Activated T-helper 17 cell treated with anti-CD3 and anti-CD28 coated beads, Interleukin-2, amount 50 U/mL, for 72 hours (primary cell): ENCODE measurements around the gene TRIOBP. TPM values are rescaled to one million over a fixed set of nuclear protein-coding genes. Genes with fewer than 3 reads are reported as not detected.

Source experiments
- ATAC-seq: fragments of 150-1000 bp; cut with Tn5 transposase; replicated peaks from 2 replicates; pipeline ENCODE4 v1.10.0; 2021; ENCODE audit warnings: mild to moderate bottlenecking, moderate library complexity
- H3K27ac Mint-ChIP-seq: one replicate; pipeline ENCODE4 v1.8.0; 2022; ENCODE audit warnings: mixed read lengths
- H3K27me3 Mint-ChIP-seq: one replicate; pipeline ENCODE4 v1.8.0; 2022; ENCODE audit warnings: mixed read lengths
- H3K36me3 Mint-ChIP-seq: one replicate; pipeline ENCODE4 v1.8.0; 2022; ENCODE audit warnings: low read depth, mild to moderate bottlenecking, mixed read lengths
- H3K4me1 Mint-ChIP-seq: one replicate; pipeline ENCODE4 v1.8.0; 2022; ENCODE audit warnings: mixed read lengths
- H3K4me3 Mint-ChIP-seq: one replicate; pipeline ENCODE4 v1.8.0; 2022; ENCODE audit warnings: mild to moderate bottlenecking, mixed read lengths
- H3K9me3 Mint-ChIP-seq: one replicate; pipeline ENCODE4 v1.8.0; 2022; ENCODE audit warnings: mixed read lengths
- total RNA-seq, 2 donors: library from RNA; stranded (reverse); gene quantifications; one replicate each; pipeline ENCODE4 v1.2.3, GENCODE V29; 2022

The TRIOBP gene
- total RNA-seq, 2 donors from 2014 or later = 28.2 to 36.9 TPM

- ATAC-seq = no peak
- Mint-ChIP-seq H3K9me3 (no peaks in the 10 kb centered on the region), H3K4me1 (no peaks in the 10 kb centered on the region), H3K36me3 (peaks cover 28% of the 10 kb centered on the region), H3K27me3 (no peaks in the 10 kb centered on the region), H3K27ac (no peak overlapping the region), H3K4me3 (no peak overlapping the region)
Measured at GRCh38 chr22:37753746-37754145, 56.9 kb downstream of the TRIOBP start.

GRCh38 chr22:37757663-37758062, 60.8 kb downstream of the TRIOBP start:
- Mint-ChIP-seq H3K27ac (no peak overlapping the region), H3K4me3 (no peak overlapping the region), H3K36me3 (peaks cover 52% of the 10 kb centered on the region), H3K27me3 (no peaks in the 10 kb centered on the region), H3K9me3 (no peaks in the 10 kb centered on the region), H3K4me1 (no peaks in the 10 kb centered on the region)
- no peak for ATAC-seq

DNA sequence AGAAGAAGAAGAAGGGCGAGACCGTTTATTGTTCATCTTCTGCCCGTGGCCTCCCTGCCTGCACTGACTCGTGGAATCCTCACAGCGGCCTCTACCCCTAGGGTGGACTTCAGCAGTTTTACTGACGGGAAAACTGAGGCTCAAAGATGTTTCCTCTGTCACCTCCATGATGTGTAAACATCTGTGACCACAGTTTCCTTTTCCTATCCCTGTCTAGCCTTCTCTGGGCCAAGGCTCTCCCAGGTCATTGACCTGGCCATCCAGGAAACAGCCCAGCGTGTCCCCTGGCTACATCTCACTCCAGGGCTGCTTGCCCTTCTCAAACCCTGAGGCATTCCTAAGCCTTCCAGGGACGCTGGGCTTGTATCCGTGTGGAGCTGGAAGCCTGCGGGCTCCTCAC, 61.8 kb downstream of the TRIOBP start:
- no peak overlapping the region for H3K4me3 Mint-ChIP-seq
- peaks cover 49% of the 10 kb centered on the region for H3K36me3 Mint-ChIP-seq
- H3K27ac Mint-ChIP-seq = no peak overlapping the region
- no peaks in the 10 kb centered on the region for H3K27me3 Mint-ChIP-seq
- no peak for ATAC-seq
- no peaks in the 10 kb centered on the region for H3K4me1 Mint-ChIP-seq
- H3K9me3 Mint-ChIP-seq = no peaks in the 10 kb centered on the region

DNA sequence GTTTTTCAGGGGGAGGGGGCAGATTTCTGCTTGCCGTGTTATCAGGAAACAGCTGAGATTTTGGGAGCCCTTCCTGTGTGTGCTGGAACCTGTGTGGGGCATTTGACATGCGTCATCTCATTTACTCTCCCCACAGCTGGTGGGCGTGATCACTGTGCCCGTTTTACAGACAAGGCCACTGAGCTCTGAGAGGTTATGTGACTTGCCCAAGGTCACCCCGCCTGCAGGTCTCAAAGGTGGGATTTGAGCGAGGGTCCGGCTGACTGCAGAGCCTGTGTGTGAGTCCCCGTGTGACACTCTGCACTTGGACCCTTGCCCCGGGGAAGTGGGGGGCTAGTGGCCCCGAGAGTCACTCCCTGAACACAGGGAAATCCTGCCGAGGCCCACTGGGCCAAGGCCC, 62.4 kb downstream of the TRIOBP start:
- Mint-ChIP-seq H3K27me3 (no peaks in the 10 kb centered on the region), H3K36me3 (peaks cover 53% of the 10 kb centered on the region), H3K9me3 (no peaks in the 10 kb centered on the region), H3K27ac (no peak overlapping the region), H3K4me1 (no peaks in the 10 kb centered on the region), H3K4me3 (no peak overlapping the region)
- ATAC-seq = no peak

DNA sequence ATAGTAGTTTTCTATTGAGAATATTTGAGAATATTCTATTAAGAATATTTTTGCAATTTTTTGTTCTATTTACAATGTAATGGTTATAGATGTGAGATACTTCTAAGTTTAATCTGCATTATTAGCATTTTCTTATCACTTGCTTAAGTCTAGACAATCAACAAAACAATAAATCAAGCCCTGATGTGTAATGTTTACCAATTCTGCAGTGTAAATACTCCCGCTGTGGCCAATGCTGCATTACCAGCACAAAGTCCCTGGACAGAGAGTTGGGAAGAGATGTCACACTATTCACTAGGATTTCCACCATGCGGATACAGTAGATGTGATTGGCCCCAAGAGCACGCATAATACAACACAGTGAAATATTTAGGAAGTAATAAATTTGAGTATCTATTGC, 63.3 kb downstream of the TRIOBP start:
- Mint-ChIP-seq H3K4me3 (no peak overlapping the region), H3K36me3 (peaks cover 48% of the 10 kb centered on the region)

GRCh38 chr22:37762389-37762836, 65.6 kb downstream of the TRIOBP start:
- Mint-ChIP-seq H3K9me3 (no peaks in the 10 kb centered on the region), H3K36me3 (peaks cover 41% of the 10 kb centered on the region), H3K4me1 (no peaks in the 10 kb centered on the region), H3K4me3 (no peak overlapping the region), H3K27ac (no peak overlapping the region), H3K27me3 (no peaks in the 10 kb centered on the region)
- no peak for ATAC-seq

More for the DNA sequence above, 63.3 kb downstream of the TRIOBP start:
- H3K4me1 Mint-ChIP-seq = no peaks in the 10 kb centered on the region
- H3K27me3 Mint-ChIP-seq = no peaks in the 10 kb centered on the region
- H3K9me3 Mint-ChIP-seq = no peaks in the 10 kb centered on the region
- no peak overlapping the region for H3K27ac Mint-ChIP-seq
- ATAC-seq = no peak

DNA sequence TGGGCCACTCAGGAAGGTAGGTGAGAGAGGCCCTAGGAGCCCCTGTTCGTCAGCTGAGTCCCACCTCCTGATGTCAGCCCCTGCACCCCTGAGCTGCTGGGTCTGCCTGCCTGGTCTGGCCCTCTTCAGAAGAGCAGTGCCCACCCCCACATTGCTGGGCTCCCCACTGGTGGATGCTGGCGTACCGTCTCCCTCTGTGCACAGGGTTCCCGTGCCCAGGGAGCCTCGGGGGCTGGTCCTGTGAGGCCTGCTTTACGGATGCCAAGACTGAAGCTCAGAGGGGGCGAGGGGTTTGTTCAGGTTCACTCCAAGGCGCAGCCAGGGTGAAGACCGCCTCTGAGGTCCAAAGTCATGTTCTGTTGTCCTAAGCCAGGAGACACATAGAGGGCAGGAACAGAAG, 66.2 kb downstream of the TRIOBP start:
- H3K27ac Mint-ChIP-seq = no peak overlapping the region
- H3K36me3 Mint-ChIP-seq = peaks cover 39% of the 10 kb centered on the region
- H3K4me1 Mint-ChIP-seq = no peaks in the 10 kb centered on the region
- no peaks in the 10 kb centered on the region for H3K27me3 Mint-ChIP-seq
- no peak for ATAC-seq
- no peak overlapping the region for H3K4me3 Mint-ChIP-seq
- H3K9me3 Mint-ChIP-seq = no peaks in the 10 kb centered on the region

DNA sequence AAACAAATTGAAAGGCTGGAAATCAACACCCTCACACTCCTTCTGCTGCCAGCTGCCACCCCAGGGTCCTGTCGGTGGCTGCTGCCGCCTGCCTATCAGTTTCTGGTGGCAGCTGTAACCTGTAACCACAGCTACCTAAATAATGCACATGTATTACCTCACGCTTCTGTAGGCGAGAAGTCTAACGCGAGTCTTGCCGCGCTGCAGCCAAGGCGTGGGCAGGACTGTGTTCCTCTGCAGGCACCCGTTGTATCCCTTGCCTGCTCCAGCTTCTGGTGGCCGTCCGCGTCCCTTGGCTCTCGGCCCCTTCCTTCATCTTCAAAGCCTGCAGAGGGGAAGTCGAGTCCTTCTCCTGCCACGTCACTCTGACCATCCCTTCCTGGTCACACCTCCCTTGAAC, 66.8 kb downstream of the TRIOBP start:
- Mint-ChIP-seq H3K27me3 (no peaks in the 10 kb centered on the region), H3K4me3 (no peak overlapping the region), H3K4me1 (no peaks in the 10 kb centered on the region), H3K27ac (peak overlapping the region; percentile 44), H3K9me3 (no peaks in the 10 kb centered on the region), H3K36me3 (peaks cover 32% of the 10 kb centered on the region)
- no peak for ATAC-seq

- Mint-ChIP-seq H3K27ac (no peak overlapping the region), H3K27me3 (no peaks in the 10 kb centered on the region), H3K4me3 (no peak overlapping the region), H3K9me3 (no peaks in the 10 kb centered on the region), H3K36me3 (peaks cover 22% of the 10 kb centered on the region), H3K4me1 (no peaks in the 10 kb centered on the region)
- no peak for ATAC-seq
Measured at GRCh38 chr22:37764622-37765021, 67.8 kb downstream of the TRIOBP start.

- ATAC-seq = no peak
- H3K9me3 Mint-ChIP-seq = no peaks in the 10 kb centered on the region
- H3K27me3 Mint-ChIP-seq = no peaks in the 10 kb centered on the region
- peaks cover 15% of the 10 kb centered on the region for H3K36me3 Mint-ChIP-seq
- no peak overlapping the region for H3K27ac Mint-ChIP-seq
- H3K4me3 Mint-ChIP-seq = no peak overlapping the region
- H3K4me1 Mint-ChIP-seq = no peaks in the 10 kb centered on the region
Measured at GRCh38 chr22:37765498-37765897, 68.7 kb downstream of the TRIOBP start.

GRCh38 chr22:37765953-37766576, 69.2 kb downstream of the TRIOBP start:
- Mint-ChIP-seq H3K9me3 (no peaks in the 10 kb centered on the region), H3K27me3 (no peaks in the 10 kb centered on the region), H3K36me3 (peaks cover 12% of the 10 kb centered on the region), H3K4me1 (no peaks in the 10 kb centered on the region), H3K4me3 (no peak overlapping the region), H3K27ac (no peak overlapping the region)
- no peak for ATAC-seq

- Mint-ChIP-seq H3K9me3 (no peaks in the 10 kb centered on the region), H3K36me3 (peaks cover 19% of the 10 kb centered on the region), H3K27ac (no peak overlapping the region), H3K4me1 (no peaks in the 10 kb centered on the region), H3K4me3 (no peak overlapping the region), H3K27me3 (no peaks in the 10 kb centered on the region)
- no peak for ATAC-seq
Measured at GRCh38 chr22:37768273-37768672, 71.4 kb downstream of the TRIOBP start.

DNA sequence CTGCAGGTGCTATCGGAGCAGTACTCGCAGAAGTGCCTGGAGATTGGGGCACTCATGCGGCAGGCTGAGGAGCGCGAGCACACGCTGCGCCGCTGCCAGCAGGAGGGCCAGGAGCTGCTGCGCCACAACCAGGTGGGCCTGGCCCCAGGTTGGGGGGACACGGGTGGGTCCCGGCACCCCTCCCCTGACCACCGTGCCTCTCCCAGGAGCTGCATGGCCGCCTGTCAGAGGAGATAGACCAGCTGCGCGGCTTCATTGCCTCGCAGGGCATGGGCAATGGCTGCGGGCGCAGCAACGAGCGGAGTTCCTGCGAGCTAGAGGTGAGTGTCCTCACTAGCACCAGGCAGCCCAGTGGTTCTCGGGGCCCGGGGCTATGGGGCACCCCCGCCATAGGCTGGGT, 72.2 kb downstream of the TRIOBP start:
- Mint-ChIP-seq H3K27me3 (no peaks in the 10 kb centered on the region), H3K4me1 (no peaks in the 10 kb centered on the region)

DNA sequence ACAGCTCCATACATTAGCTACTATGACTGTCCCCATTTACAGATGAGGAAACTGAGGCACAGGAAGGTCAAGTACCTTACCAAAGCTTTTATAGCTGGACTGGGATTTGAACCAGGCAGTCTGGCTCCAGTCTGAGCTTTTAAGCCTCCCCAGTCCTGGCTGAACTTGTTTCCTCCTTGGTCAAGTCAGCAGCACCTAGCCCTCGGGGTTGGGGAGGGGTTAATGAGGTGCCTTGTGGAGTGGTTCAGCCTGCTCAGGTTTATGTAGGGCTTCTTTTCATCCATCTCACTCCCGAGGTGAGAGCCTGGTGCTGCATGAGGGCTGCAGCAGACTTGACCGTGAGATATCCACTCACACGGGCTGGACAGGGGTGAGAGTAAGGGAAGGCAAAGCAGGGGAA, 74.2 kb downstream of the TRIOBP start:
- H3K4me3 Mint-ChIP-seq = no peak overlapping the region
- H3K27me3 Mint-ChIP-seq = no peaks in the 10 kb centered on the region
- H3K4me1 Mint-ChIP-seq = peaks cover 2% of the 10 kb centered on the region
- H3K36me3 Mint-ChIP-seq = peaks cover 11% of the 10 kb centered on the region
- H3K27ac Mint-ChIP-seq = no peak overlapping the region
- no peaks in the 10 kb centered on the region for H3K9me3 Mint-ChIP-seq
- no peak for ATAC-seq

More for the DNA sequence above, 72.2 kb downstream of the TRIOBP start:
- no peak overlapping the region for H3K27ac Mint-ChIP-seq
- ATAC-seq = no peak
- H3K36me3 Mint-ChIP-seq = peaks cover 13% of the 10 kb centered on the region
- no peak overlapping the region for H3K4me3 Mint-ChIP-seq
- no peaks in the 10 kb centered on the region for H3K9me3 Mint-ChIP-seq

DNA sequence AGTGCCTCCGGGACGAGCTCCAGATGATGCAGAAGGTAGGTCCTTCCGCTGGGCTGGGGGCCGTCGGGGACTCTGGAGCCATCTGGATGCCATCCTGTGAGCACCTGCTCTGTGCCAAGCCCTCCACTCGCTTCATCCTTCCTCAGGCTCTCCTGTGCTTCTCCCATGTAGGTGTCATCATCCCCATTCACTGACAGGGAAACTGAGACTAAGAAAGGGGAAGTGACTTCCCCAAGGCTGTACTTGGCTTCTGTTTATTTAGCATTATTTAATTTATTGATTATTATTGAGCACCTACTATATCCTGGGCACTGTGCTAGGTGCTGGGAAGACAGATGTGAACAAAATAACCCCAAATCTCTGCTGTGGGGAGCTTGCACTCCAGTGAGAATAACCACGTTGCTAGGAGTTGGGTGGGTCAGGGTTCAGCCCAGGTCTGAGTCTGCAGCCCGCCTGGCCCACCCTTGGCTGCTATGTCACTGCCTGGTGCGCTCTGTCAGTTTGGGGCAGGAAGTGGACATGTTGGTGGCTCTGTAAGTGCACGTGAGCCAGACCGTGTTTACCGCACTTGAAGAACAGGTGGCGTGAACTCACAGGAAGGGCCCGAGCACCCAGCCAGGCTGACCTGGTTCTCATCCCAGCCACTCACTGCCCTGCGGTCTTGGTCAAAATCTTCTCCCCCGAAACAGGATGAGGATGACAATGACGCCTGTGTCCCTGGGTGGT, 75.0 kb downstream of the TRIOBP start:
- ATAC-seq = no peak
- H3K36me3 Mint-ChIP-seq = peaks cover 11% of the 10 kb centered on the region

More for the DNA sequence above, 75.0 kb downstream of the TRIOBP start:
- H3K4me3 Mint-ChIP-seq = no peak overlapping the region
- H3K9me3 Mint-ChIP-seq = no peaks in the 10 kb centered on the region
- H3K27ac Mint-ChIP-seq = no peak overlapping the region
- H3K27me3 Mint-ChIP-seq = no peaks in the 10 kb centered on the region
- peaks cover 5% of the 10 kb centered on the region for H3K4me1 Mint-ChIP-seq
